Limb (tissue), 2 donors: ENCODE results near the gene BCAS3.
"Not testable (repeated sequence)": the region's sequence is repeated elsewhere in the genome, so short reads cannot be mapped to it uniquely, and the experiment has no call there.

Source experiments
- DNase-seq, 2 donors: peaks; one replicate each; pipeline ENCODE4 v3.0.0-alpha.2; 2016; ENCODE audit errors: extremely low spot score in 2 of 2

The BCAS3 gene

GRCh38 chr17:61122326-61122913, 444.8 kb downstream of the BCAS3 start:
- no peak for DNase-seq

- DNase-seq = no peak
Observed at GRCh38 chr17:61124562-61124961, 446.9 kb downstream of the BCAS3 start.

GRCh38 chr17:61126473-61127249, 449.0 kb downstream of the BCAS3 start:
- no peak for DNase-seq

GRCh38 chr17:61127960-61128359, 450.3 kb downstream of the BCAS3 start:
- DNase-seq = no peak

- no peak for DNase-seq
Observed at GRCh38 chr17:61128661-61129115, 451.0 kb downstream of the BCAS3 start.

- no peak for DNase-seq
Observed at GRCh38 chr17:61129267-61130254, 451.9 kb downstream of the BCAS3 start.

- no peak for DNase-seq
Observed at GRCh38 chr17:61130330-61130729, 452.7 kb downstream of the BCAS3 start.

GRCh38 chr17:61131585-61131984, 453.9 kb downstream of the BCAS3 start:
- DNase-seq = no peak

- no peak for DNase-seq
Observed at GRCh38 chr17:61132524-61132923, 454.9 kb downstream of the BCAS3 start.

GRCh38 chr17:61133853-61134252, 456.2 kb downstream of the BCAS3 start:
- no peak for DNase-seq

- no peak for DNase-seq
Observed at GRCh38 chr17:61134551-61135235, 457.0 kb downstream of the BCAS3 start.

GRCh38 chr17:61135782-61136181, 458.1 kb downstream of the BCAS3 start:
- peak in 1 of 2 donors; percentile 48 for DNase-seq

GRCh38 chr17:61136296-61136695, 458.6 kb downstream of the BCAS3 start:
- DNase-seq = no peak

GRCh38 chr17:61139219-61139618, 461.6 kb downstream of the BCAS3 start:
- DNase-seq = no peak

- DNase-seq = no peak
Observed at GRCh38 chr17:61140081-61140786, 462.6 kb downstream of the BCAS3 start.

GRCh38 chr17:61143026-61143425, 465.4 kb downstream of the BCAS3 start:
- no peak for DNase-seq

- DNase-seq = no peak
Observed at GRCh38 chr17:61144137-61144536, 466.5 kb downstream of the BCAS3 start.

GRCh38 chr17:61144617-61145564, 467.2 kb downstream of the BCAS3 start:
- peak in 1 of 2 donors; percentile 37 for DNase-seq

GRCh38 chr17:61146833-61147232, 469.2 kb downstream of the BCAS3 start:
- DNase-seq = not testable (repeated sequence)
